Panc1 (cell line): ENCODE results near the gene TSPAN5.

Source experiments
- CTCF ChIP-seq: fragments of 450-650 bp; IDR thresholded peaks from 2 replicates; pipeline ENCODE4 v1.5.1; 2017; ENCODE audit warnings: mild to moderate bottlenecking
- POLR2AphosphoS5 ChIP-seq: IDR thresholded peaks from 2 replicates; pipeline ENCODE4 v1.6.1; 2012; ENCODE audit warnings: mild to moderate bottlenecking, low read depth, low read length, moderate library complexity
- SIN3A ChIP-seq: IDR thresholded peaks from 2 replicates; pipeline ENCODE4 v1.6.1; 2012; ENCODE audit warnings: low read depth, mild to moderate bottlenecking, low read length, moderate library complexity, borderline replicate concordance; ENCODE audit not compliant: insufficient read depth
- TCF7L2 ChIP-seq: IDR thresholded peaks from 2 replicates; pipeline ENCODE4 v1.6.1; 2011; ENCODE audit warnings: mild to moderate bottlenecking, low read depth, low read length, inconsistent platforms
- TF ChIP-seq, protein P1 (sequence below), 2 experiments: IDR thresholded peaks; 2 replicates each; pipeline ENCODE4 v1.6.1; 2011 to 2012; ENCODE audit warnings: low read depth in 2 of 2, control low read depth in 1 of 2, low read length in 1 of 2, mild to moderate bottlenecking in 1 of 2, moderate library complexity in 1 of 2; ENCODE audit not compliant: insufficient read depth in 1 of 2

GRCh38 chr4:98694076-98694475 lies 35.7 kb upstream of the TSPAN5 start:
- TF ChIP-seq CTCF: no peak
- TF ChIP-seq POLR2AphosphoS5: no peak
- TF ChIP-seq SIN3A: no peak
- TF ChIP-seq TCF7L2: no peak
- TF ChIP-seq, protein P1, sequence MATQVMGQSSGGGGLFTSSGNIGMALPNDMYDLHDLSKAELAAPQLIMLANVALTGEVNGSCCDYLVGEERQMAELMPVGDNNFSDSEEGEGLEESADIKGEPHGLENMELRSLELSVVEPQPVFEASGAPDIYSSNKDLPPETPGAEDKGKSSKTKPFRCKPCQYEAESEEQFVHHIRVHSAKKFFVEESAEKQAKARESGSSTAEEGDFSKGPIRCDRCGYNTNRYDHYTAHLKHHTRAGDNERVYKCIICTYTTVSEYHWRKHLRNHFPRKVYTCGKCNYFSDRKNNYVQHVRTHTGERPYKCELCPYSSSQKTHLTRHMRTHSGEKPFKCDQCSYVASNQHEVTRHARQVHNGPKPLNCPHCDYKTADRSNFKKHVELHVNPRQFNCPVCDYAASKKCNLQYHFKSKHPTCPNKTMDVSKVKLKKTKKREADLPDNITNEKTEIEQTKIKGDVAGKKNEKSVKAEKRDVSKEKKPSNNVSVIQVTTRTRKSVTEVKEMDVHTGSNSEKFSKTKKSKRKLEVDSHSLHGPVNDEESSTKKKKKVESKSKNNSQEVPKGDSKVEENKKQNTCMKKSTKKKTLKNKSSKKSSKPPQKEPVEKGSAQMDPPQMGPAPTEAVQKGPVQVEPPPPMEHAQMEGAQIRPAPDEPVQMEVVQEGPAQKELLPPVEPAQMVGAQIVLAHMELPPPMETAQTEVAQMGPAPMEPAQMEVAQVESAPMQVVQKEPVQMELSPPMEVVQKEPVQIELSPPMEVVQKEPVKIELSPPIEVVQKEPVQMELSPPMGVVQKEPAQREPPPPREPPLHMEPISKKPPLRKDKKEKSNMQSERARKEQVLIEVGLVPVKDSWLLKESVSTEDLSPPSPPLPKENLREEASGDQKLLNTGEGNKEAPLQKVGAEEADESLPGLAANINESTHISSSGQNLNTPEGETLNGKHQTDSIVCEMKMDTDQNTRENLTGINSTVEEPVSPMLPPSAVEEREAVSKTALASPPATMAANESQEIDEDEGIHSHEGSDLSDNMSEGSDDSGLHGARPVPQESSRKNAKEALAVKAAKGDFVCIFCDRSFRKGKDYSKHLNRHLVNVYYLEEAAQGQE (IDR thresholded peaks at IDR 0.05; ENCODE audit: insufficient read depth in 1 of 2, low read depth in 2 of 2, low read length in 1 of 2): no peak
